SKM-1 (cell line): ENCODE measurements around the gene MCF2L2.

Source experiments
- DNase-seq: peaks from one replicate; lab custom pipeline; 2025; ENCODE audit not compliant: unreplicated experiment; lab: John Stamatoyannopoulos, UW

The MCF2L2 gene

GRCh38 chr3:183212096-183212495 is 216.3 kb downstream of the MCF2L2 start:
- DNase-seq, result no peak

- no peak for DNase-seq
Observed at GRCh38 chr3:183211352-183211751, 217.1 kb downstream of the MCF2L2 start.

- DNase-seq, result peak; percentile 86
Observed at GRCh38 chr3:183210862-183211341, 217.5 kb downstream of the MCF2L2 start.

GRCh38 chr3:183210341-183210740 is 218.1 kb downstream of the MCF2L2 start:
- DNase-seq, result peak; percentile 40

- no peak for DNase-seq
Observed at GRCh38 chr3:183208800-183209199, 219.6 kb downstream of the MCF2L2 start.

GRCh38 chr3:183208260-183208659 is 220.2 kb downstream of the MCF2L2 start:
- no peak for DNase-seq

GRCh38 chr3:183203670-183204069 is 224.7 kb downstream of the MCF2L2 start:
- no peak for DNase-seq

GRCh38 chr3:183202004-183202722 is 226.3 kb downstream of the MCF2L2 start:
- DNase-seq, result no peak

- no peak for DNase-seq
Observed at GRCh38 chr3:183198939-183199338, 229.5 kb downstream of the MCF2L2 start.

- no peak for DNase-seq
Observed at GRCh38 chr3:183197734-183198133, 230.7 kb downstream of the MCF2L2 start.

GRCh38 chr3:183195266-183195665 is 233.2 kb downstream of the MCF2L2 start:
- DNase-seq, result no peak

GRCh38 chr3:183193762-183194689 is 234.4 kb downstream of the MCF2L2 start:
- DNase-seq, result no peak

GRCh38 chr3:183192650-183193300 is 235.6 kb downstream of the MCF2L2 start:
- DNase-seq, result no peak

GRCh38 chr3:183189641-183190040 is 238.8 kb downstream of the MCF2L2 start:
- DNase-seq, result no peak

GRCh38 chr3:183188895-183189462 is 239.4 kb downstream of the MCF2L2 start:
- no peak for DNase-seq

GRCh38 chr3:183185696-183186095 is 242.7 kb downstream of the MCF2L2 start:
- DNase-seq, result no peak

- DNase-seq, result no peak
Observed at GRCh38 chr3:183182732-183183610, 245.4 kb downstream of the MCF2L2 start.

- DNase-seq, result no peak
Observed at GRCh38 chr3:183182073-183182472, 246.3 kb downstream of the MCF2L2 start.

GRCh38 chr3:183181606-183182005 is 246.8 kb downstream of the MCF2L2 start:
- DNase-seq, result no peak

- DNase-seq, result no peak
Observed at GRCh38 chr3:183180784-183181295, 247.6 kb downstream of the MCF2L2 start.
